ENCODE data around the gene CWC22.

GRCh38 chr2:179985163-179985820, 21.8 kb downstream of the CWC22 start:
- TF ChIP-seq EZH2 (IDR thresholded peaks at IDR 0.05; ENCODE audit: borderline replicate concordance, low read length) (no peak), CTCF (conservative IDR thresholded peaks at IDR 0.05 in 1 of 2, IDR thresholded peaks at IDR 0.05 in 1 of 2; ENCODE audit: extremely low read depth in 1 of 2, insufficient read depth in 1 of 2, low read depth in 1 of 2, low read length in 2 of 2) (no peak)
